Measurements from ENCODE around the gene CXADR.

The CXADR gene

GRCh38 chr21:17539743-17540341 is 27.0 kb downstream of the CXADR start:
- DNase-seq: no peak

GRCh38 chr21:17540530-17540929 is 27.7 kb downstream of the CXADR start:
- peak in 1 of 51 donors; percentile 7 for DNase-seq

- peak in 3 of 51 donors; percentile 3 to 54 (median 6) for DNase-seq
Measured at GRCh38 chr21:17542371-17543011, 29.6 kb downstream of the CXADR start.

- no peak for DNase-seq
Measured at GRCh38 chr21:17545007-17545406, 32.2 kb downstream of the CXADR start.

GRCh38 chr21:17548262-17548661 is 35.4 kb downstream of the CXADR start:
- no peak for DNase-seq

- DNase-seq: no peak
Measured at GRCh38 chr21:17550671-17551308, 37.9 kb downstream of the CXADR start.

- DNase-seq: no peak
Measured at GRCh38 chr21:17552410-17552809, 39.6 kb downstream of the CXADR start.

- DNase-seq: no peak
Measured at GRCh38 chr21:17554120-17554519, 41.3 kb downstream of the CXADR start.

- peak in 16 of 51 donors; percentile 7 to 80 (median 18) for DNase-seq
Measured at GRCh38 chr21:17554679-17555465, 42.0 kb downstream of the CXADR start.

- no peak for DNase-seq
Measured at GRCh38 chr21:17560377-17561025, 47.7 kb downstream of the CXADR start.

GRCh38 chr21:17570786-17571185 is 57.9 kb downstream of the CXADR start:
- no peak for DNase-seq

GRCh38 chr21:17572431-17572830 is 59.6 kb downstream of the CXADR start:
- DNase-seq: no peak

GRCh38 chr21:17575076-17575475 is 62.2 kb downstream of the CXADR start:
- DNase-seq: no peak

GRCh38 chr21:17576080-17576835 is 63.4 kb downstream of the CXADR start:
- DNase-seq: no peak

- DNase-seq: no peak
Measured at GRCh38 chr21:17577701-17578100, 64.9 kb downstream of the CXADR start.

GRCh38 chr21:17578162-17578561 is 65.3 kb downstream of the CXADR start:
- DNase-seq: no peak

- no peak for DNase-seq
Measured at GRCh38 chr21:17578876-17579275, 66.0 kb downstream of the CXADR start.

GRCh38 chr21:17580319-17580718 is 67.5 kb downstream of the CXADR start:
- DNase-seq: no peak

GRCh38 chr21:17583898-17584297 is 71.1 kb downstream of the CXADR start:
- no peak for DNase-seq

- DNase-seq: peak in 1 of 51 donors; percentile 9
Measured at GRCh38 chr21:17585875-17586450, 73.1 kb downstream of the CXADR start.
